ENCODE measurements around the gene FGD3. TPM values are rescaled to one million over a fixed set of nuclear protein-coding genes. Genes with fewer than 3 reads are reported as not detected.

FGD3 gene
- total RNA-seq, 1 donor from 2014 or later, result 1.8 TPM

- Histone ChIP-seq H3K36me3 (no peaks in the 10 kb centered on the region), H3K4me3 (no peak overlapping the region), H3K27ac (replicated peaks) (no peak overlapping the region), H3K4me1 (no peaks in the 10 kb centered on the region), H3K9me3 (replicated peaks) (no peaks in the 10 kb centered on the region), H3K27me3 (ENCODE audit: low read depth) (no peaks in the 10 kb centered on the region)
- intact Hi-C loops (cut with micrococcal nuclease), result no loop called here
- TF ChIP-seq, protein P1, sequence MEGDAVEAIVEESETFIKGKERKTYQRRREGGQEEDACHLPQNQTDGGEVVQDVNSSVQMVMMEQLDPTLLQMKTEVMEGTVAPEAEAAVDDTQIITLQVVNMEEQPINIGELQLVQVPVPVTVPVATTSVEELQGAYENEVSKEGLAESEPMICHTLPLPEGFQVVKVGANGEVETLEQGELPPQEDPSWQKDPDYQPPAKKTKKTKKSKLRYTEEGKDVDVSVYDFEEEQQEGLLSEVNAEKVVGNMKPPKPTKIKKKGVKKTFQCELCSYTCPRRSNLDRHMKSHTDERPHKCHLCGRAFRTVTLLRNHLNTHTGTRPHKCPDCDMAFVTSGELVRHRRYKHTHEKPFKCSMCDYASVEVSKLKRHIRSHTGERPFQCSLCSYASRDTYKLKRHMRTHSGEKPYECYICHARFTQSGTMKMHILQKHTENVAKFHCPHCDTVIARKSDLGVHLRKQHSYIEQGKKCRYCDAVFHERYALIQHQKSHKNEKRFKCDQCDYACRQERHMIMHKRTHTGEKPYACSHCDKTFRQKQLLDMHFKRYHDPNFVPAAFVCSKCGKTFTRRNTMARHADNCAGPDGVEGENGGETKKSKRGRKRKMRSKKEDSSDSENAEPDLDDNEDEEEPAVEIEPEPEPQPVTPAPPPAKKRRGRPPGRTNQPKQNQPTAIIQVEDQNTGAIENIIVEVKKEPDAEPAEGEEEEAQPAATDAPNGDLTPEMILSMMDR (IDR thresholded peaks at IDR 0.05; ENCODE audit: borderline replicate concordance), result no peak
- no peak for DNase-seq
Observed at GRCh38 chr9:93039976-93040375, 92.7 kb downstream of the FGD3 start.

DNA sequence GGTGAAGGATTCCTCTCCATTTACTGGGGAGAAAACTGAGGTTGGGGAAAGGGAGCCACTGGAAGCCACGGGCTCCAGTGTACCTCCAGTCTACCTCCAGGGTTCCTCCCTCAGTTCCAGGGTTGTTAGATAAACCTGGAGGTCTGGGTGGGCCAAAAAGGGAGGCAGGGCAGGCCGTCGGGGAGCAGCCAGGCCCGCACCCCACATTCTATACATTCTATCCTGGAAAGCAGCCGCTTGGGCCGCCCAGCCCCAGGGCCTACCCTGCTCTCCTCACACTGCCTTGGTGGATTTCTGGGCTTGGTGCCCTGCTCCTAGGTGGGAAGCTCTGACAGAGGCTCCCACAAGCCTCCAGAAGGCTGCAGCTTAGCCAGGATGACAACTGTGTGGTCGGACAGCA is 93.1 kb downstream of the FGD3 start:
- DNase-seq, result no peak
- peaks cover under 1% of the 10 kb centered on the region for H3K9me3 ChIP-seq (replicated peaks)

GRCh38 chr9:93041108-93041802 is 93.9 kb downstream of the FGD3 start:
- TF ChIP-seq, protein P1 (IDR thresholded peaks at IDR 0.05; ENCODE audit: borderline replicate concordance), result no peak
- no peak for DNase-seq
- H3K9me3 ChIP-seq (replicated peaks), result peaks cover 5% of the 10 kb centered on the region
- intact Hi-C loops (cut with micrococcal nuclease), result no loop called here
- no peaks in the 10 kb centered on the region for H3K4me1 ChIP-seq
- no peak overlapping the region for H3K4me3 ChIP-seq
- no peak overlapping the region for H3K27ac ChIP-seq (replicated peaks)
- H3K36me3 ChIP-seq, result no peaks in the 10 kb centered on the region
- H3K27me3 ChIP-seq (ENCODE audit: low read depth), result no peaks in the 10 kb centered on the region

More for the DNA sequence above, 93.1 kb downstream of the FGD3 start:
- Histone ChIP-seq H3K4me3 (no peak overlapping the region), H3K27me3 (ENCODE audit: low read depth) (no peaks in the 10 kb centered on the region), H3K27ac (replicated peaks) (no peak overlapping the region), H3K4me1 (no peaks in the 10 kb centered on the region), H3K36me3 (no peaks in the 10 kb centered on the region)
- intact Hi-C loops (cut with micrococcal nuclease), result no loop called here
- TF ChIP-seq, protein P1 (IDR thresholded peaks at IDR 0.05; ENCODE audit: borderline replicate concordance), result no peak

DNA sequence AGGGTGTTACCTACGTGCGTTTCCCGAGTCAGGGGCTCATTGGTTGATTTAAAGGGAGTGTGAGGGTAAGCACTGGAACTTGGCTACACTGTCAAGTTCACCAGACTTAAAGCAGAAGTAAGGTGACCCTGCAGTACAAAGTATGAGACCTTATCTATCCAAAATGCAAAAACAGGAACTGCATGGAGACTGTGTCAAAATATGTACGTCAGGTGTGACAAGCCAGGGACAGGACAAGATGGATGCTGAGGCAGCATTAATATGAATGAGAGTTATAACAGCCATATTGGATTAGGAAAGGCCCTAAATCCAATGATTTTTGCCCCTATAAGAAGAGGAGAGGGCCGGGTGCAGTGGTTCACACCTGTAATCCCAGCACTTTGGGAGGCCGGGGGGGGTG is 95.8 kb downstream of the FGD3 start:
- Histone ChIP-seq H3K4me1 (no peaks in the 10 kb centered on the region), H3K9me3 (replicated peaks) (peaks cover 5% of the 10 kb centered on the region), H3K27me3 (ENCODE audit: low read depth) (no peaks in the 10 kb centered on the region), H3K36me3 (no peaks in the 10 kb centered on the region), H3K4me3 (no peak overlapping the region), H3K27ac (replicated peaks) (no peak overlapping the region)
- TF ChIP-seq, protein P1 (IDR thresholded peaks at IDR 0.05; ENCODE audit: borderline replicate concordance), result no peak
- intact Hi-C loops (cut with micrococcal nuclease), result no loop called here
- no peak for DNase-seq

DNA sequence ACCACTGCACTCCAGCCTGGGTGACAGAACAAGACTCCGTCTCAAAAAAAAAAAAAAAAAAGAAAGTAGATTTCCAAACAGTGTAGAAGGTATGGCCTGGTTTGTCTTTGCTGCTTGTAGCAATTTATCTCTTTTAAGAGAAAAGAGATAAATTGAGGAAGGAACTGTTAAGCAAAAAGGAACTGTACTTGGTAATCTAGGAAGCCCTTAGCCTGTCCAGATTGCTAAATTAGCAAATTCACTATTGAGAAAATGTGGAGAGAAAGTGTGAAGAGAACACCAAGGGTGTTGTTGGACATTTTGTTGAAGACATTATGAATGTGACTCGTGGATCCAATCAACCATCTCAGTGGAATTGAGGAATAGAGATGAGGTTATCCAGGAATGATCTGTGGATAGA is 98.2 kb downstream of the FGD3 start:
- H3K4me1 ChIP-seq, result no peaks in the 10 kb centered on the region
- no peak overlapping the region for H3K4me3 ChIP-seq
- intact Hi-C loops (cut with micrococcal nuclease), result no loop called here
- DNase-seq, result no peak
- no peaks in the 10 kb centered on the region for H3K36me3 ChIP-seq
- no peaks in the 10 kb centered on the region for H3K27me3 ChIP-seq (ENCODE audit: low read depth)
- no peak overlapping the region for H3K27ac ChIP-seq (replicated peaks)
- H3K9me3 ChIP-seq (replicated peaks), result peaks cover 5% of the 10 kb centered on the region
- TF ChIP-seq, protein P1 (IDR thresholded peaks at IDR 0.05; ENCODE audit: borderline replicate concordance), result no peak

Measured in left ventricle myocardium inferior (tissue), 1 donor.